22Rv1 (cell line): Measurements from ENCODE around the gene B3GNT4.

Source experiments
- CTCF ChIP-seq: fragments of 450-650 bp; IDR thresholded peaks from 2 replicates; pipeline ENCODE4 v1.5.1; 2017; ENCODE audit warnings: mild to moderate bottlenecking
- ZFX ChIP-seq: fragments of 450-650 bp; IDR thresholded peaks from 2 replicates; pipeline ENCODE4 v1.6.1; 2017; ENCODE audit warnings: antibody characterized with exemption, borderline replicate concordance

- TF ChIP-seq ZFX (no peak), CTCF (no peak)
Measured at GRCh38 chr12:122174155-122174845, 29.2 kb upstream of the B3GNT4 start, which contains the start of gene IL31.
